ENCODE results near the gene ZDHHC7. TPM values are rescaled to one million over a fixed set of nuclear protein-coding genes. Genes with fewer than 3 reads are reported as not detected.

The ZDHHC7 gene
- total RNA-seq, 1 experiment from 2014 or later, result 46.3 TPM

DNA sequence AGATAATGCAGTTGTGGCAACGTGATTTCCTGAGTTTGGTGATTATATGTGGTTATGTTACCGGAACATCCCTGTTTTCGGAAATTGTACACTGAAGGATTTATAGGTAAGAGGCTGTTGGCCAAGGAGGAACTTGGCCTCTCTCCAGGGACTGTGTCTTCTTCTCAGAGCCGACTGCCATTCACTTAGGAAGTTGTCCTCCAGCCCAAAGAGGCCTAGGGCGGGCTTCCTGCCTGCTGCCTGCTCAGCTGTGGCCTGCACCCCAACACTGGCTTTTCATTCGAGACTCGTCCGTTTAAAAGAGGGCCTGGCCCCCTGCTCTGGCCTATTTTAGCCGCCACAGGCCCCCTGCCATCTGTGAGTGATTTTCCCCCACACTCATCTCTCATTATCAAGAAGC, 64.3 kb downstream of the ZDHHC7 start:
- no peak overlapping the region for H3K27ac Mint-ChIP-seq (ENCODE audit: low read depth, unreplicated experiment)
- no peak for TF ChIP-seq CTCF (IDR thresholded peaks at IDR 0.05; ENCODE audit: unreplicated experiment)
- no peak overlapping the region for H3K4me3 Mint-ChIP-seq (ENCODE audit: unreplicated experiment)
- H3K9me3 Mint-ChIP-seq (ENCODE audit: unreplicated experiment), result peaks cover 8% of the 10 kb centered on the region
- BruUV-seq (replicated peaks), result no TSS peak
- POLR2A ChIA-PET, result no interaction called here
- H3K36me3 Mint-ChIP-seq (ENCODE audit: insufficient read depth, unreplicated experiment), result no peaks in the 10 kb centered on the region
- H3K4me1 Mint-ChIP-seq (ENCODE audit: insufficient read depth, unreplicated experiment), result no peaks in the 10 kb centered on the region
- CTCF ChIA-PET, result interaction anchor here (1.0 to 1.4 kb wide), 5 partner anchors 13 to 324 kb away, joined by 3 read pairs; no protein-coding TSS in a partner anchor
- intact Hi-C loops (cut with micrococcal nuclease), result no loop called here
- peak; percentile 30 for DNase-seq (ENCODE audit: unreplicated experiment)
- no peaks in the 10 kb centered on the region for H3K27me3 Mint-ChIP-seq (ENCODE audit: insufficient read depth, unreplicated experiment)

- CTCF ChIA-PET, result interaction anchor here (3.4 kb wide), 1 partner anchor 9 kb away, joined by 22 read pairs; no protein-coding TSS in a partner anchor
- intact Hi-C loops (cut with micrococcal nuclease), result no loop called here
- Mint-ChIP-seq H3K4me1 (ENCODE audit: insufficient read depth, unreplicated experiment) (no peaks in the 10 kb centered on the region), H3K27me3 (ENCODE audit: insufficient read depth, unreplicated experiment) (no peaks in the 10 kb centered on the region), H3K36me3 (ENCODE audit: insufficient read depth, unreplicated experiment) (no peaks in the 10 kb centered on the region), H3K27ac (ENCODE audit: low read depth, unreplicated experiment) (no peak overlapping the region), H3K4me3 (ENCODE audit: unreplicated experiment) (no peak overlapping the region), H3K9me3 (ENCODE audit: unreplicated experiment) (peaks cover 8% of the 10 kb centered on the region)
- DNase-seq (ENCODE audit: unreplicated experiment), result no peak
- POLR2A ChIA-PET, result no interaction called here
- TF ChIP-seq CTCF (IDR thresholded peaks at IDR 0.05; ENCODE audit: unreplicated experiment), result no peak
- no TSS peak for BruUV-seq (replicated peaks)
Observed at GRCh38 chr16:84943620-84944019, 67.7 kb downstream of the ZDHHC7 start.

- no peaks in the 10 kb centered on the region for H3K4me1 Mint-ChIP-seq (ENCODE audit: insufficient read depth, unreplicated experiment)
- ChIA-PET POLR2A (no interaction called here), CTCF (interaction anchor here (0.8 to 3.4 kb wide), 4 partner anchors 10 to 191 kb away, joined by 3 to 22 read pairs (median 4); no protein-coding TSS in a partner anchor)
- no peak overlapping the region for H3K4me3 Mint-ChIP-seq (ENCODE audit: unreplicated experiment)
- no peak overlapping the region for H3K27ac Mint-ChIP-seq (ENCODE audit: low read depth, unreplicated experiment)
- DNase-seq (ENCODE audit: unreplicated experiment), result peak; percentile 23
- intact Hi-C loops (cut with micrococcal nuclease), result no loop called here
- no TSS peak for BruUV-seq (replicated peaks)
- peaks cover 8% of the 10 kb centered on the region for H3K9me3 Mint-ChIP-seq (ENCODE audit: unreplicated experiment)
- no peak for TF ChIP-seq CTCF (IDR thresholded peaks at IDR 0.05; ENCODE audit: unreplicated experiment)
- no peaks in the 10 kb centered on the region for H3K36me3 Mint-ChIP-seq (ENCODE audit: insufficient read depth, unreplicated experiment)
- H3K27me3 Mint-ChIP-seq (ENCODE audit: insufficient read depth, unreplicated experiment), result no peaks in the 10 kb centered on the region
Observed at GRCh38 chr16:84942786-84943185, 68.5 kb downstream of the ZDHHC7 start.

DNA sequence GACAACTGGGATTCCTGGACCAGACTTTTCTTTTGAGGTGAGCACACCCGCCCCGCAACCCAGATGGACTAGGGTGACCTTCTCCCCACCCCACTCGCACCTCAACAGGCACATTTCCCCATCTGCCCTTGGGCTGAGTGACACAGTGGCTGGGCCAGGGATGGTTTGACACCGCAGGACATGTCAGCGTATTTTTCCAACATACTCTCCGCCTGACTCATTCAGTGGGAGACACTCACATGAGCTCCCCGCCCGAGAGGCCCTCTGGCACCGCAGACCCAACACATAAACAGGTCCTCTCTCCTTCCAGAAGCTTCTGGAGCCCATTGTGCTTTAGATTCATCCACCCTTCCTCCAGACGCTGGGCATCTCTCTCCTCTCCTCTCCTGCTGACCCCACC, 69.4 kb downstream of the ZDHHC7 start:
- H3K27ac Mint-ChIP-seq (ENCODE audit: low read depth, unreplicated experiment), result no peak overlapping the region
- ChIA-PET CTCF (interaction anchor here (0.8 to 3.4 kb wide), 3 partner anchors 11 to 191 kb away, joined by 4 to 22 read pairs (median 4); no protein-coding TSS in a partner anchor), POLR2A (no interaction called here)
- no peaks in the 10 kb centered on the region for H3K36me3 Mint-ChIP-seq (ENCODE audit: insufficient read depth, unreplicated experiment)
- no peak overlapping the region for H3K4me3 Mint-ChIP-seq (ENCODE audit: unreplicated experiment)
- no peak for TF ChIP-seq CTCF (IDR thresholded peaks at IDR 0.05; ENCODE audit: unreplicated experiment)
- DNase-seq (ENCODE audit: unreplicated experiment), result peak; percentile 61
- intact Hi-C loops (cut with micrococcal nuclease), result no loop called here
- no TSS peak for BruUV-seq (replicated peaks)
- peaks cover 8% of the 10 kb centered on the region for H3K9me3 Mint-ChIP-seq (ENCODE audit: unreplicated experiment)
- H3K4me1 Mint-ChIP-seq (ENCODE audit: insufficient read depth, unreplicated experiment), result no peaks in the 10 kb centered on the region
- H3K27me3 Mint-ChIP-seq (ENCODE audit: insufficient read depth, unreplicated experiment), result no peaks in the 10 kb centered on the region
